Fibroblast of upper back skin (primary cell): ENCODE data around the gene PABPC1L.

ENCODE experiments used
- DNase-seq: peaks from one replicate; pipeline ENCODE4 v3.0.0-alpha.2; 2013

The PABPC1L gene

GRCh38 chr20:44901974-44902373, 7.9 kb upstream of the PABPC1L start:
- DNase-seq, result peak; percentile 61

- DNase-seq, result no peak
Observed at GRCh38 chr20:44904377-44904776, 5.5 kb upstream of the PABPC1L start.

GRCh38 chr20:44908987-44909871, 631 bp upstream of the PABPC1L start:
- DNase-seq, result no peak

- no peak for DNase-seq
Observed at GRCh38 chr20:44910690-44911262, 916 bp downstream of the PABPC1L start.

- peak; percentile 43 for DNase-seq
Observed at GRCh38 chr20:44911264-44911921, 1.5 kb downstream of the PABPC1L start.

- no peak for DNase-seq
Observed at GRCh38 chr20:44912189-44912588, 2.3 kb downstream of the PABPC1L start.

- DNase-seq, result no peak
Observed at GRCh38 chr20:44914924-44915323, 5.1 kb downstream of the PABPC1L start.

GRCh38 chr20:44916586-44916985, 6.7 kb downstream of the PABPC1L start:
- no peak for DNase-seq

GRCh38 chr20:44917399-44917798, 7.5 kb downstream of the PABPC1L start:
- no peak for DNase-seq

GRCh38 chr20:44918342-44918741, 8.5 kb downstream of the PABPC1L start:
- DNase-seq, result no peak

GRCh38 chr20:44918761-44919160, 8.9 kb downstream of the PABPC1L start:
- no peak for DNase-seq

- no peak for DNase-seq
Observed at GRCh38 chr20:44921447-44921846, 11.6 kb downstream of the PABPC1L start.

- DNase-seq, result no peak
Observed at GRCh38 chr20:44924541-44924940, 14.7 kb downstream of the PABPC1L start.

- DNase-seq, result no peak
Observed at GRCh38 chr20:44928595-44928994, 18.7 kb downstream of the PABPC1L start.

- DNase-seq, result no peak
Observed at GRCh38 chr20:44930517-44931168, 20.8 kb downstream of the PABPC1L start.

- no peak for DNase-seq
Observed at GRCh38 chr20:44931911-44932310, 22.1 kb downstream of the PABPC1L start.

- DNase-seq, result no peak
Observed at GRCh38 chr20:44932916-44933315, 23.1 kb downstream of the PABPC1L start.

GRCh38 chr20:44936510-44936909, 26.6 kb downstream of the PABPC1L start:
- no peak for DNase-seq

- no peak for DNase-seq
Observed at GRCh38 chr20:44938637-44939036, 28.8 kb downstream of the PABPC1L start.

GRCh38 chr20:44941120-44941691, 31.3 kb downstream of the PABPC1L start:
- DNase-seq, result no peak

- DNase-seq, result no peak
Observed at GRCh38 chr20:44942264-44942973, 32.6 kb downstream of the PABPC1L start.

- DNase-seq, result no peak
Observed at GRCh38 chr20:44943828-44944227, 34.0 kb downstream of the PABPC1L start.
